ENCODE data around the gene QKI.

Gene QKI

GRCh38 chr6:163599136-163599535 lies 184.6 kb downstream of the QKI start:
- in situ Hi-C loops (cut with HindIII; ENCODE audit: low pct_unique_long_range_greater_than_20kb, low sequenced_read_pairs) = no loop called here
- DNase-seq (ENCODE audit: low read depth in 1 of 2, low spot score in 1 of 2) = no peak
- no peak for TF ChIP-seq JUND (IDR thresholded peaks at IDR 0.05; ENCODE audit: low read depth)

DNA sequence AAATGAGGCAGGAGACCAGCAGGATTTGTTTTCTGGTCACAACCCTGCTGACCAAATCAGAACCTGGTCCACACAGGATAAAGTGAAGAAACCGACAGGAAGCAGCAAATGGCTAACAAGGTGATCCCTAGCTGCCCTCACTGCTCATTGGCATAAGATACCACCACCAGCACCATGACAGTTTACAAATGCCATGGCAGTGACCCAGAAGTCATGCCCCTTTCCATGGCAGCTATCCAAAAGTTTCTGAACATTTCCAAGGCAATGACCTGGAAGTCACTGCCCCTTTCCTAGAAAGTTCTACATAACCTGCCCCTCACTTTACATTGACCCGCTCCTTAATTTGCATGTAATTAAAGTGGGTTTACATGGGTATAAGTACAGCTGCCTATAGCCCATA lies 185.2 kb downstream of the QKI start:
- in situ Hi-C loops (cut with HindIII; ENCODE audit: low pct_unique_long_range_greater_than_20kb, low sequenced_read_pairs) = no loop called here
- DNase-seq (ENCODE audit: low read depth in 1 of 2, low spot score in 1 of 2) = no peak
- no peak for TF ChIP-seq JUND (IDR thresholded peaks at IDR 0.05; ENCODE audit: low read depth)

- DNase-seq (ENCODE audit: low read depth in 1 of 2, low spot score in 1 of 2) = no peak
- TF ChIP-seq JUND (IDR thresholded peaks at IDR 0.05; ENCODE audit: low read depth) = no peak
- in situ Hi-C loops (cut with HindIII; ENCODE audit: low pct_unique_long_range_greater_than_20kb, low sequenced_read_pairs) = no loop called here
Measured at GRCh38 chr6:163600331-163600730, 185.8 kb downstream of the QKI start.

DNA sequence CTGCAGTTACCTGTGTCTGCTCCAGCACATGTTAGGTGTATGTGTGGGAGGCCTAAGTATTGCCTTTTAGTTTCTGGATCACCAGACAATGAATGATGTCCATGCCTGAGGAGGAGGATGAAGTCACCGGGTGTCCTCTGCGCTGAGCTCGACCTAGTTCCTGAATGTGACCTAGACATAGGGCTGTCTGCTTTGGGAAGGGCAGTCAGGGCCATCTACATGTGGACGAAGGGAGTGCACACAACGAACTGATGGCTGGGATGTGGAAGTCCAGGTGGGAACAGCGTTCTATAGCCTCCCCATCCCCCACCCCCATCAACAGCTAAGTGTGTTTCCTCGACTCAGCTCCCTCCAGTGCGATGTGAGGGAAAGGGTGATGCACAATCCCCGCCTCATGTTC lies 186.3 kb downstream of the QKI start:
- no peak for TF ChIP-seq JUND (IDR thresholded peaks at IDR 0.05; ENCODE audit: low read depth)
- no peak for DNase-seq (ENCODE audit: low read depth in 1 of 2, low spot score in 1 of 2)
- in situ Hi-C loops (cut with HindIII; ENCODE audit: low pct_unique_long_range_greater_than_20kb, low sequenced_read_pairs) = no loop called here

DNA sequence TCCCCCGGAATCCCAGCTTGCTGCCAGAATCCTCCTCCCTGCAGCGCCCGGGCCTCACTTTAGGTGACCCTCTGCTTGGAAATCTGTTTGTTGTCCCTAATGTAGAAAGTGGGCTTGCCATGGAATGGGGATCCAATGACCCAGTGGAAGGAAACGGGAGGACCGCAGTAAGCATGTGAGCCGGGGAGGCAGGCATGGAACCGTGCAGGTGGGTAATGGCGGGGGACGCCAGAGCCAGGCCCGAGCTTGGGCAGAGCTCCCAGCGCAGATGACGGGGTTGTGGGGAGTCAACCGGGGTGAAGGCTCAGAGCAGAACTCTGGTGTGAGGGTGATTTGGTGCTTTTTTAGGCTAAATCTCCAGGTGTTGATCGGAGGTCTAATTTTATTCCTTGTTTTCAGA lies 188.3 kb downstream of the QKI start:
- no peak for TF ChIP-seq JUND (IDR thresholded peaks at IDR 0.05; ENCODE audit: low read depth)
- in situ Hi-C loops (cut with HindIII; ENCODE audit: low pct_unique_long_range_greater_than_20kb, low sequenced_read_pairs) = no loop called here
- DNase-seq (ENCODE audit: low read depth in 1 of 2, low spot score in 1 of 2) = no peak

DNA sequence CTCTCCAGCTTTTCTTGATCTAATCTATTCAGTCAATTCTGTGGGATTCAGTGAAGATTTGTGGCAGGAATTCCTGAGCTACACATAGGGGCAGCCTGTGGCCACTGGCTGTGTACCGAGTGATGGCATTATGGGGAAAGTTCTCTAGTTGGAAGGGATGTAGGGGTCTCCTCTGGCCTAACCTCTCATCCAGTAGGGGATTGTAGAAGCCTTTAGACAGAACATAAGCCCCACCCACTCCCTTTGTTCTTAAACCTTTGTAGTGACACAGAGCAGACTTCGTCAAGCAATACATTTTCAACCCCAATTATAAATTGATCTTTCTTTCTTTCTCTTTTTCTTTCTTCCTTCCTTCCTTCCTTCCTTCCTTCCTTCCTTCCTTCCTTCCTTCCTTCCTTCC lies 188.9 kb downstream of the QKI start:
- DNase-seq (ENCODE audit: low read depth in 1 of 2, low spot score in 1 of 2) = no peak
- TF ChIP-seq JUND (IDR thresholded peaks at IDR 0.05; ENCODE audit: low read depth) = no peak
- in situ Hi-C loops (cut with HindIII; ENCODE audit: low pct_unique_long_range_greater_than_20kb, low sequenced_read_pairs) = no loop called here

DNA sequence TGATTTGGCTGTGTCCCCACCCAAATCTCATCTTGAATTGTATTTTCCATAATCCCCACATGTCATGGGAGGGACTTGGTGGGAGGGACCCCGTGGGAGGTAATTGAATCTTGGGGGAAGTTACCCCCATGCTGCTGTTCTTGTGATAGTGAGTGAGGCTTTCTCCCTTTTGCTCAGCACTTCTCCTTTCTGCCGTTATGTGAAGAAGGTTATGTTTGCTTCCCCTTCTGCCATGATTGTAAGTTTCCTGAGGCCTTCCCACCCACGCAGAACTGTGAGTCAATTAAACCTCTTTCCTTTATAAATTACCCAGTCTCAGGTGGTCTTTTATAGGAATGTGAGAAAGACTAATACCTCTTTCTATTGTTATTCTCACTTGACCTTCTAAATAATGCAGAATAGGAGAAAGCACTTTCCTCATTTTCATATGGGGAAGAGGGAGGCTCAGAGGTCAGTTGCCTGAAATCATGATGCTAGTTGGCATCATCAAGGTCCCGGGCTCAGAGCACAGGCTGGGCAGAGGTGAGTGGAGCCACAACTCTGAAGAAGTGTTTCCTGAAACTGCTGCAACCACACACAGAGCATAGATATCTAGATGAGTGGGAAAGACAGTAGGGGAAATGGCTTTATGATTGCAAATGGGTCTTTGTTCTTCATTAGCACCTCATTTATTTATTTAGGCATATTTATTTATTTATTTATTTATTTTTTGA lies 191.0 kb downstream of the QKI start:
- in situ Hi-C loops (cut with HindIII; ENCODE audit: low pct_unique_long_range_greater_than_20kb, low sequenced_read_pairs) = no loop called here
- DNase-seq (ENCODE audit: low read depth in 1 of 2, low spot score in 1 of 2) = no peak
- no peak for TF ChIP-seq JUND (IDR thresholded peaks at IDR 0.05; ENCODE audit: low read depth)

DNA sequence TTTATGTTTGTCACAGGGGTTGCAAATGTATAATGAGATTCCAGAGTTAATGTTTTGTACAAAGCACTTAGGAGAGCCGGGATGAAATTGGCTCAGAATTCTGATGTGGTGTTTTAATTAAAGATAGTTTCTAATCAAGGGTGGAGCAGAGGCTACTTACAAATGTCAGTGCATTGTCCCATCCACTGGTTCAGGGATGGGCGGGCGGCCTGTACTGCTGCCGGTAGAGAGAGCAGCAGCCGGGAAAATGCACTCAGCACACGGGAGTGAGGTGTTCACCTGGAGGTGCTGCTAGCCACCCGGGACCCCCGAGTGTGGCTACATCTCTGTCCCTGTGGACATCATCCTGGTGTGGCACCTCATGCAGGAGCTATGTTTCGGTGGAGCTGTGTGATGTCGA lies 193.3 kb downstream of the QKI start:
- no peak for TF ChIP-seq JUND (IDR thresholded peaks at IDR 0.05; ENCODE audit: low read depth)
- DNase-seq (ENCODE audit: low read depth in 1 of 2, low spot score in 1 of 2) = no peak
- in situ Hi-C loops (cut with HindIII; ENCODE audit: low pct_unique_long_range_greater_than_20kb, low sequenced_read_pairs) = no loop called here

DNA sequence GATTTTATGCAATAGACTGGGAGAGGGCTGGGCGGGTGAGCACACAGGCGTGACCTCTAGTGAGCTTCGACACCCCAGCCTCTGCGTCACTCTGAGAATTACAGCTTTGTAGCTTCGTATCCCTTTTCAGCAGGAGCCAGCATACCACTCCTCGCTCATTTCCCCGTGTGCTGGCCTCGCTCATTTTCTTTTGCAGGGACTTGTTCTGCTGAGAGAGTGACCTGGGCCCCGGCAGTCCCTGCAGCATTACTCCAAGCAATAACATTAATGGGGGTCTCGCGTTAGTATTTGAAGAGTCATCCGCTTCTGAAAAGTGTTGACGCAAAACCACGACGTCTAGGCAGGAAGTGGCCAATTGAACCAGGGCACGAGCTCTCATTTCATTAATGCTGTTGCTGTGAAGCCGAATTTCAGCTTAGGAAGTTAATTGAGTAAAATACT lies 193.7 kb downstream of the QKI start:
- no peak for TF ChIP-seq JUND (IDR thresholded peaks at IDR 0.05; ENCODE audit: low read depth)
- no peak for DNase-seq (ENCODE audit: low read depth in 1 of 2, low spot score in 1 of 2)
- in situ Hi-C loops (cut with HindIII; ENCODE audit: low pct_unique_long_range_greater_than_20kb, low sequenced_read_pairs) = no loop called here

DNA sequence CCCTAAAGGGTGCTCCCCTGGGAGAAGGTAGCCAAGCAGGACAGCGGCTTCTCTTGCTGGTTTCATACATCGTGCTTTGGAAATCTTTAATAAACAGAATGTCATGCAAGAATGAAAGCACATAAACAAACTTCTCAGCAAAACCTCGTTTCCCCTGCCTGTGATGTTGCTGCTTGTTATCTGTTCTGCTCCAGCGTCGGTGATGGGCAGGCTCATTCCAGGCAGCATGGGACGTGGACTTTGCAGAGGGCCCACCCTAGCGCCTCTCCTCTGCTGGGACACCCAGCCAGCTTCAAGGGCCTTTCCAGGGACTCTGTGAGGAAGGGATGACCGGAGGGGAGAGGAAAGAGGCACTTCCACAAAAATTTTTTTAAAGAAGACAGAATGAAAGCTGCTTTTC lies 197.7 kb downstream of the QKI start:
- in situ Hi-C loops (cut with HindIII; ENCODE audit: low pct_unique_long_range_greater_than_20kb, low sequenced_read_pairs) = no loop called here
- no peak for TF ChIP-seq JUND (IDR thresholded peaks at IDR 0.05; ENCODE audit: low read depth)
- DNase-seq (ENCODE audit: low read depth in 1 of 2, low spot score in 1 of 2) = no peak

DNA sequence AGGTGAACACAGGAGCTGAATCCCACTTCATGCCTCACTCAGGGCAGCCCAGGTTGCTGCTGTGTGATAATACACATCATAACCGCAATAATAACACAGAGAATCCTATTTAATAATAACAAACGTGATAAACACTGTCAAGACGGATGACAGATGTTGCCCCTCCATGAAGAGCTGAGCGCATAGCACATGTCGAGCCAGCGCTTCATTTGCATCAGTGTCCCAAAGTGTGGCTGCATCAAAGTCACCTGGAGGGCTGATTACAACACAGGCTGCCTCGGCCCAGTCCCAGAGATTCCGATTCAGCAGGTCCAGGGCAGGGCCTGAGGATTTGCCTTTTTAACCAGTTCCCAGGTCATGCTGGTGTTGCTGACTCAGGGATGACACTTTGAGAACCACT lies 198.5 kb downstream of the QKI start:
- in situ Hi-C loops (cut with HindIII; ENCODE audit: low pct_unique_long_range_greater_than_20kb, low sequenced_read_pairs) = no loop called here
- TF ChIP-seq JUND (IDR thresholded peaks at IDR 0.05; ENCODE audit: low read depth) = no peak

DNA sequence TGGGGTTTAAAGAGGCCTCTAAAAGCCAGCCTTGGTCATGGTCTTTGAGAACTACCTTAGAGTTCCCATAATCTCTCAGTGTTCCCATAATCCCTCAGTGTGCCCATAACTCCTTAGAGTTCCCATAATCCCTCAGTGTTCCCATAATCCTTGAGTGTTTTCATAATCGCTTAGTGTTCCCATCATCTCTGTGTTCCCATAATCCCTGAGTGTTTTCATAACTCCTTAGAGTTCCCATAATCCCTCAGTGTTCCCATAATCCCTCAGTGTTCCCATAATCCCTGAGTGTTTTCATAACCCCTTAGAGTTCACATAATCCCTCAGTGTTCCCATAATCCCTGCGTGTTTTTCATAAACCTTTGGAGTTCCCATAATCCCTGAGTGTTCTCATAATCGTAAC lies 199.2 kb downstream of the QKI start:
- DNase-seq (ENCODE audit: low read depth in 1 of 2, low spot score in 1 of 2) = no peak
- TF ChIP-seq JUND (IDR thresholded peaks at IDR 0.05; ENCODE audit: low read depth) = no peak
- in situ Hi-C loops (cut with HindIII; ENCODE audit: low pct_unique_long_range_greater_than_20kb, low sequenced_read_pairs) = no loop called here

More for the DNA sequence above, 198.5 kb downstream of the QKI start:
- no peak for DNase-seq (ENCODE audit: low read depth in 1 of 2, low spot score in 1 of 2)

GRCh38 chr6:163616452-163616851 lies 201.9 kb downstream of the QKI start:
- TF ChIP-seq JUND (IDR thresholded peaks at IDR 0.05; ENCODE audit: low read depth) = no peak
- in situ Hi-C loops (cut with HindIII; ENCODE audit: low pct_unique_long_range_greater_than_20kb, low sequenced_read_pairs) = no loop called here
- DNase-seq (ENCODE audit: low read depth in 1 of 2, low spot score in 1 of 2) = no peak

GRCh38 chr6:163617549-163617948 lies 203.0 kb downstream of the QKI start:
- in situ Hi-C loops (cut with HindIII; ENCODE audit: low pct_unique_long_range_greater_than_20kb, low sequenced_read_pairs) = no loop called here
- DNase-seq (ENCODE audit: low read depth in 1 of 2, low spot score in 1 of 2) = no peak
- no peak for TF ChIP-seq JUND (IDR thresholded peaks at IDR 0.05; ENCODE audit: low read depth)

Measured in T47D (cell line).